Fibroblast of pulmonary artery (primary cell): ENCODE results near the gene CTTN.
"Not testable (repeated sequence)": the region's sequence is repeated elsewhere in the genome, so short reads cannot be mapped to it uniquely, and the experiment has no call there.

Experiments used
- DNase-seq: peaks from one replicate; pipeline ENCODE4 v3.0.0-alpha.2; 2010; ENCODE audit warnings: low read depth
- H3K4me3 ChIP-seq: replicated peaks from 2 replicates; pipeline ENCODE4 v1.5.1; 2011; ENCODE audit warnings: low read depth, mild to moderate bottlenecking, control low read depth, low read length, moderate library complexity
- CTCF ChIP-seq: IDR thresholded peaks from 2 replicates; pipeline ENCODE4 v1.5.1; 2011; ENCODE audit warnings: mild to moderate bottlenecking, control low read depth, low read length, inconsistent platforms; ENCODE audit errors: missing control alignments

The CTTN gene

GRCh38 chr11:70448983-70449567, 50.7 kb downstream of the CTTN start:
- no peak overlapping the region for H3K4me3 ChIP-seq
- peak; percentile 51 for TF ChIP-seq CTCF
- DNase-seq = no peak

GRCh38 chr11:70454197-70454767, 56.0 kb downstream of the CTTN start:
- no peak for TF ChIP-seq CTCF
- no peak overlapping the region for H3K4me3 ChIP-seq
- DNase-seq = no peak

GRCh38 chr11:70454811-70455210, 56.5 kb downstream of the CTTN start:
- DNase-seq, H3K4me3 ChIP-seq: not testable (repeated sequence)

- no peak for TF ChIP-seq CTCF
- no peak for DNase-seq
These were observed 57.0 kb downstream of the CTTN start for GRCh38 chr11:70455354-70455753.

GRCh38 chr11:70456921-70457532, 58.7 kb downstream of the CTTN start:
- no peak for TF ChIP-seq CTCF
- H3K4me3 ChIP-seq = no peak overlapping the region
- DNase-seq = peak; percentile 85

More at GRCh38 chr11:70455354-70455753, 57.0 kb downstream of the CTTN start:
- H3K4me3 ChIP-seq = no peak overlapping the region

- no peak for DNase-seq
- no peak for TF ChIP-seq CTCF
These were observed 60.4 kb downstream of the CTTN start for GRCh38 chr11:70458736-70459135.

GRCh38 chr11:70460111-70460510, 61.8 kb downstream of the CTTN start:
- no peak for DNase-seq
- H3K4me3 ChIP-seq = no peak overlapping the region
- no peak for TF ChIP-seq CTCF

More at GRCh38 chr11:70458736-70459135, 60.4 kb downstream of the CTTN start:
- no peak overlapping the region for H3K4me3 ChIP-seq
